Ishikawa (cell line): ENCODE data around the gene HAO1.

ENCODE experiments used
- CEBPB ChIP-seq: IDR thresholded peaks from 2 replicates; pipeline ENCODE4 v1.6.1; 2012
- CREB1 ChIP-seq: IDR thresholded peaks from 2 replicates; pipeline ENCODE4 v1.6.1; 2012; ENCODE audit warnings: low read depth
- EGR1 ChIP-seq: IDR thresholded peaks from 2 replicates; pipeline ENCODE4 v1.6.1; 2012
- EP300 ChIP-seq: IDR thresholded peaks from 2 replicates; pipeline ENCODE4 v1.6.1; 2012; ENCODE audit warnings: borderline replicate concordance
- MAX ChIP-seq: IDR thresholded peaks from 2 replicates; pipeline ENCODE4 v1.6.1; 2012
- NFIC ChIP-seq: IDR thresholded peaks from 2 replicates; pipeline ENCODE4 v1.6.1; 2012
- RAD21 ChIP-seq: IDR thresholded peaks from 2 replicates; pipeline ENCODE4 v1.6.1; 2012; ENCODE audit warnings: low read depth
- REST ChIP-seq: IDR thresholded peaks from 2 replicates; pipeline ENCODE4 v1.6.1; 2012; ENCODE audit warnings: low read depth, mild to moderate bottlenecking
- TAF1 ChIP-seq: IDR thresholded peaks from 2 replicates; pipeline ENCODE4 v1.6.1; 2012; ENCODE audit warnings: low read depth, mild to moderate bottlenecking
- TEAD4 ChIP-seq: IDR thresholded peaks from 2 replicates; pipeline ENCODE4 v1.6.1; 2012
- YY1 ChIP-seq: IDR thresholded peaks from 2 replicates; pipeline ENCODE4 v1.6.1; 2012; ENCODE audit warnings: low read depth
- ZBTB7A ChIP-seq: IDR thresholded peaks from 2 replicates; pipeline ENCODE4 v1.6.1; 2012; ENCODE audit warnings: low read depth

GRCh38 chr20:7881551-7881950 lies 58.7 kb downstream of the HAO1 start:
- no peak for TF ChIP-seq RAD21
- TF ChIP-seq TEAD4: no peak
- TF ChIP-seq CEBPB: no peak
- TF ChIP-seq EP300: no peak
- no peak for TF ChIP-seq TAF1
- no peak for TF ChIP-seq REST
- no peak for TF ChIP-seq YY1
- TF ChIP-seq CREB1: no peak
- TF ChIP-seq ZBTB7A: no peak
- no peak for TF ChIP-seq MAX
- TF ChIP-seq EGR1: no peak
- TF ChIP-seq NFIC: no peak
